LNCAP (cell line): ENCODE data around the gene CACNA1B.

Experiments
- CTCF ChIP-seq: fragments of 450-650 bp; IDR thresholded peaks from 2 replicates; pipeline ENCODE4 v1.5.1; 2017; ENCODE audit warnings: mild to moderate bottlenecking

The CACNA1B gene

GRCh38 chr9:137873408-137873807 is 4.2 kb upstream of the CACNA1B start:
- TF ChIP-seq CTCF: no peak

- no peak for TF ChIP-seq CTCF
Observed at GRCh38 chr9:137873858-137874362, 3.7 kb upstream of the CACNA1B start.

- TF ChIP-seq CTCF: no peak
Observed at GRCh38 chr9:137875354-137875753, 2.2 kb upstream of the CACNA1B start.

- no peak for TF ChIP-seq CTCF
Observed at GRCh38 chr9:137875846-137876245, 1.7 kb upstream of the CACNA1B start.

GRCh38 chr9:137876269-137876668 is 1.3 kb upstream of the CACNA1B start:
- TF ChIP-seq CTCF: no peak

GRCh38 chr9:137876781-137877386 is 698 bp upstream of the CACNA1B start:
- no peak for TF ChIP-seq CTCF

- TF ChIP-seq CTCF: no peak
Observed at GRCh38 chr9:137878146-137878941, 762 bp downstream of the CACNA1B start.
